CD4-positive, alpha-beta T cell treated with Interferon alpha-2 for 1 hour (primary cell): ENCODE measurements around the gene CFAP68.

ENCODE experiments used
- DNase-seq, 2 donors: peaks; one replicate each; pipeline ENCODE4 v3.0.0-alpha.2; 2020 to 2022

The CFAP68 gene

GRCh38 chr11:111878849-111879636, at the start of gene CFAP68, which contains the start of gene FDXACB1:
CFAP68 (plus strand) TSS chr11:111879541; CDS start chr11:111879561, 20 bp downstream.
FDXACB1 (minus strand) TSS chr11:111879165; CDS start chr11:111879132, 33 bp downstream.
- DNase-seq: peak; percentile 96

GRCh38 chr11:111833524-111833923, 45.8 kb upstream of the CFAP68 start:
- DNase-seq: no peak

GRCh38 chr11:111834432-111835163, 44.7 kb upstream of the CFAP68 start:
- no peak for DNase-seq

- no peak for DNase-seq
Measured at GRCh38 chr11:111835665-111836064, 43.7 kb upstream of the CFAP68 start.

GRCh38 chr11:111836162-111836561, 43.2 kb upstream of the CFAP68 start:
- DNase-seq: no peak

GRCh38 chr11:111836721-111837120, 42.6 kb upstream of the CFAP68 start:
- DNase-seq: no peak

- no peak for DNase-seq
Measured at GRCh38 chr11:111837366-111837891, 41.9 kb upstream of the CFAP68 start.

GRCh38 chr11:111838054-111838453, 41.3 kb upstream of the CFAP68 start:
- DNase-seq: no peak

GRCh38 chr11:111840143-111840542, 39.2 kb upstream of the CFAP68 start:
- DNase-seq: no peak

GRCh38 chr11:111841370-111842053, 37.8 kb upstream of the CFAP68 start:
- peak; percentile 78 to 82 for DNase-seq

- no peak for DNase-seq
Measured at GRCh38 chr11:111843661-111844060, 35.7 kb upstream of the CFAP68 start.

GRCh38 chr11:111845276-111846028, 33.9 kb upstream of the CFAP68 start:
- DNase-seq: peak in 1 of 2 donors; percentile 15

GRCh38 chr11:111846063-111846462, 33.3 kb upstream of the CFAP68 start:
- DNase-seq: no peak

GRCh38 chr11:111846636-111847035, 32.7 kb upstream of the CFAP68 start:
- DNase-seq: no peak

GRCh38 chr11:111849631-111850030, 29.7 kb upstream of the CFAP68 start:
- no peak for DNase-seq

GRCh38 chr11:111851067-111851466, 28.3 kb upstream of the CFAP68 start:
- no peak for DNase-seq

- no peak for DNase-seq
Measured at GRCh38 chr11:111851636-111852035, 27.7 kb upstream of the CFAP68 start.

- DNase-seq: no peak
Measured at GRCh38 chr11:111852103-111852502, 27.2 kb upstream of the CFAP68 start.

- DNase-seq: no peak
Measured at GRCh38 chr11:111855506-111855905, 23.8 kb upstream of the CFAP68 start.

GRCh38 chr11:111860257-111860656, 19.1 kb upstream of the CFAP68 start:
- no peak for DNase-seq

- no peak for DNase-seq
Measured at GRCh38 chr11:111870113-111870512, 9.2 kb upstream of the CFAP68 start.

GRCh38 chr11:111870522-111870885, 8.8 kb upstream of the CFAP68 start:
- no peak for DNase-seq
